GM20431 (cell line): ENCODE measurements around the gene NAPG.

Experiments
- in situ Hi-C: fragments of 300-500 bp; cut with MseI, MboI; formaldehyde crosslinking; loops from one replicate; pipeline ENCODE4 v1.15.0; 2020; ENCODE audit warnings: low sequenced_read_pairs; ENCODE audit not compliant: unreplicated experiment

The NAPG gene

DNA sequence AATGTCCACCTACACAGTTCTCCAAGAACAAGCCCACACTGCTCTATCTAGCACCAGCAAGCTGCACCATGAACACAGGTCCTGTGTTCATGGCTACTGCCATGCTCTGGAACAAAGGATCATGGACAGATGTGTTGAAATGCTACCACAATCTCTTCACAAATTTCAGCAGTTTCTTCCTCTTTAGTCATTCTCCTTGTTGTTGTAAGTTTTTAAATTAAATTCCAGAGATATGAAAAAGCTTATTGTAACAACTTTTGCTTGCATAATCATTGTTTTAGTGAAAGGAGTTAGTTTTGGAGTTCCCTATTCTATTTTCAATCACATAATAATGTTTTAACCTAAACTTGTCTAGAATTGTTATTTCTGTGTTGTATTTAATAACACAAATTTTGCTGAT is 17.2 kb upstream of the NAPG start:
- in situ Hi-C loops: no loop called here

DNA sequence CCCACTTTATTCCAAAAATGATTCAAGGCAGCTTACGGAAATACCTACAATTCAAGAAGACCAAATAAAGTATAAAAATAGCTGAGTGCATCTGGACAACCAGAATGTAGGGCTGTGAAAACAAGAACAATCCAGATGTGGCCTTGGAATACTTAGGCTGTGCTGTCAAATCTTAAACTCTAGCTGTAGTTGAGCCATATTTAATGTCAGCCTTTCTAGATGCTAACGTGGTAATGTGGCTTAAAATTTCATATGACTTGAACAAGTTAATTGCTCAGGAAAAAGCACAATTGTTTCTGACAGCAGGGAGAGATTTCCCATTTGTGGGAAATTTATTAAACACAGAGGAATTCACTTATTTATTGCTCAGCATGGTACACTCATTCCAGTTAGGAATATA is 14.6 kb upstream of the NAPG start:
- in situ Hi-C loops: loop anchor here (10.0 kb wide), 1 partner anchor 536 kb away; no protein-coding TSS in a partner anchor

DNA sequence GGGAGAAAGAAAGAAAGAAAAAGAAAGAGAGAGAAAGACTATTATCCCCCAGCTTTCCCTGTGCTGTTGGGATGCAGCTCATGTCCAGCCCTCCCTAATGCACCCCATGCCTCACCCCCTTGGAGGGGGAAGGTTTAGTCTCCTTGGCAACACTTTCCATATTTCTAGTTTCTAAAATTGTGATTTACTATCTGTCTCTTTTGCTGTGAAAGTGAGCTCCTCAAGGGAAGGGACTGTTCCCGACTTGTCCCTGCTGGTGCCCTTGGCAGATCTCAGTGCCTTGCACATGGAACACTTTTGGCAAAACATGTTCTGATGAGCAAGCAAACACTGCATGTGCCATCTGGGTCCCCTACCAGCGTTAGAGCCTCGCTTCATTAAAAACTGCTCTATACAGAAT is 11.7 kb upstream of the NAPG start:
- in situ Hi-C loops: loop anchor here (10.0 kb wide), 1 partner anchor 539 kb away; no protein-coding TSS in a partner anchor

DNA sequence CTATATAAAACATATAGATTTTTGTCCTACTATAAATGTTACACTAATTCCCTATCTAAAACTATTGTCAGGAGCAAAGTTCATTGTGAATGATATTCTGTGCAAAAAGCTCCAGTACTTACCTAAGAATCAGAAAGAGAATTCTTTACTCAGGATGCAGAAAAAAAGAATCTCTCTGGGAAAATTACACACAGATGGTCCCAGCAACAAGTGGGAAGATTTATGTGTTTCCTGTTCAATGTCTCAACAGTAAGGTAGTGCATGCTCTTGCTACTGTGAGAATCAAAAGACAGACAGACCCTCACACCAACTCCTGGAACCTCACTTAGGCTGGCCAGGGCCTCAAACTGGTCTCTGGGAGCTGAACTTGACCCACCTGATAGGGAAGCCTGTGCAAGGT is 11.2 kb upstream of the NAPG start:
- in situ Hi-C loops: loop anchor here (10.0 kb wide), 1 partner anchor 540 kb away; no protein-coding TSS in a partner anchor

DNA sequence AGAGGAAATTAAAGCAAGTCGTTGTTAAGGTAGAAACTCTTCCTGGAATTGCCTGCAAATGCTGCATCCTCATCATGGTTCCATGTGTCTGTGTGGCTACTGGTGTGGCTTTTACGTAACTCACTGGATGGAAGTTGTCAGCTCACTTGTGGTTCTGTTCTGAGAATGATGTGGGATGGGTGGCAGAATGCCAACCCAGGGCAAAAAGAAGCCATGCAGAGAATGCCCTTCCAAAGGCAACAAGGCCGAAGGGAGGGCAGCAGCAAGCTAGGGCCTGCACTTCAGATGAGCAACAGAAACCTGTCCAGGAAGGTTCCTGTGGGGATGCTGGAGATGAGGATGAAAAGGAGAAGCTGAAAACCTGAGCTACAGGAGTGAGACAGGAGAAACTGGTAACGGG is 10.4 kb upstream of the NAPG start:
- in situ Hi-C loops: loop anchor here (10.0 kb wide), 1 partner anchor 541 kb away; no protein-coding TSS in a partner anchor

DNA sequence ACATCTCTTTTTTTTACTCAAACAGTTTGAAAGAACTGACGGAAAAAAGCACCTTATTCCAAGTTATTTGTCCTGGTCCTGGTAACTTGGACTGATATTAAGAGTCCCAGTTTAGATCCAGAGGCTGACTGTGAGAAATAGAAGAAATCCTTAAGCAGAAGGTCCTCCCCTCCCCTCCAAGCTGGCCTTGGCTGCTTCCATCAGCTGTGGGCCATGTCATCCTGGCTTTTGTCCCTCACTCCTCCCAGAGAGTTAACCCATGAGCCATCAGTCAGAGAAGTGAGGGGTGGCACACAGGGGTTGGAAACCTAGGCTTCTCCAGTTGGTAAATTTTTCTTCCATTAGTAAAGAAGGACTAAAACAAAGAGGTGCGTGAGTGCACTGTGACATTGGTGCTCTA is 9.7 kb upstream of the NAPG start:
- in situ Hi-C loops: loop anchor here (10.0 kb wide), 1 partner anchor 541 kb away; no protein-coding TSS in a partner anchor

DNA sequence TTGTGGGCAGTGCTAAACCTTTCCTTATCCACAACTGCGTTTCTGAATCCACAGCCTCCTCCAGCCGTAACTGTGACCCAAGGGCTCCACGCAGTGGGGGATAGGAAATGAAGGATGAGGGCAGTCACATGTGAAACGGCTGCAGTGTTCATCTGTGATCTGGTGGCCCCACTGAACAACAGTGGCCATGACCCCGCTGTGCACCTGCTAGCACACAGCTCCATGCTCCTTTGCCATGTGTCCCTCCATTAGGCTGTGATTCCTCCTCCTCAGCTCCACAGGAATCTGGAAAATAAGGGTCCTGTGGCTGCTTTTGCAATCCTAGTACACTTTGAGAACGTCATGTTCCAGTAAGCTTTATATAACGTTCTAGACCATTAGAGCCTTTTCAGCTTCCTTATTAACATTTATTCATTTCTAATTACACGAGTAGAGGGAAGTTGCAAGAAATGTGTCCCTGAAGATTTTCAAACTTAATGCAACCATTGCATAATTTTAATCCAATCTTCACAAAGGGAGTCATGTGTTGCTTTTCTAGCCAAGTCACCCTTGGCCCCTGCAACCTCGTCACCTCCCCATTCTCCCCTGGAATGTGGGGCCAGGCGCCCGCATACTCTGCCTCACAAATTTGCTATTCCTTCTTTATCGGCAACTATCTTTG is 7.1 kb upstream of the NAPG start:
- in situ Hi-C loops: loop anchor here (10.0 kb wide), 1 partner anchor 544 kb away; no protein-coding TSS in a partner anchor

DNA sequence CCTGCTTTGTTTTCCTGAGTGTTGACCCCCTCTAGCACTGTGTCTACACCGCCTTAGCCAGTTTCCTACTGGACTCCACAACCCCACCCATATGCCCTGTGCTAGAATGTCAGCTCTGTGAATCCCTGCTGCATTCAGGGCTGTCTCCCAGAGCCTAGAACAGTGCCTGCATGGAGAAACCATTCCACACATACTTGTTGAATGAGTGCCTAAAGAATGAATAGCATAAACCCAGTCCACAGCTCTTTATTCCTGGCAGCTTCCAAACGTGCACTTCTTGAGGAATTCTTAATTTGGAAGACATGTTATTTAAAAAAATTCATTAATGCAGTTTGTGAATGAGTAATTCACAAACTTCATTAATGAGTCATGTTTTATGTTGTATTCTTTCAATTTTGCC is 6.5 kb upstream of the NAPG start:
- in situ Hi-C loops: loop anchor here (10.0 kb wide), 1 partner anchor 545 kb away; no protein-coding TSS in a partner anchor

DNA sequence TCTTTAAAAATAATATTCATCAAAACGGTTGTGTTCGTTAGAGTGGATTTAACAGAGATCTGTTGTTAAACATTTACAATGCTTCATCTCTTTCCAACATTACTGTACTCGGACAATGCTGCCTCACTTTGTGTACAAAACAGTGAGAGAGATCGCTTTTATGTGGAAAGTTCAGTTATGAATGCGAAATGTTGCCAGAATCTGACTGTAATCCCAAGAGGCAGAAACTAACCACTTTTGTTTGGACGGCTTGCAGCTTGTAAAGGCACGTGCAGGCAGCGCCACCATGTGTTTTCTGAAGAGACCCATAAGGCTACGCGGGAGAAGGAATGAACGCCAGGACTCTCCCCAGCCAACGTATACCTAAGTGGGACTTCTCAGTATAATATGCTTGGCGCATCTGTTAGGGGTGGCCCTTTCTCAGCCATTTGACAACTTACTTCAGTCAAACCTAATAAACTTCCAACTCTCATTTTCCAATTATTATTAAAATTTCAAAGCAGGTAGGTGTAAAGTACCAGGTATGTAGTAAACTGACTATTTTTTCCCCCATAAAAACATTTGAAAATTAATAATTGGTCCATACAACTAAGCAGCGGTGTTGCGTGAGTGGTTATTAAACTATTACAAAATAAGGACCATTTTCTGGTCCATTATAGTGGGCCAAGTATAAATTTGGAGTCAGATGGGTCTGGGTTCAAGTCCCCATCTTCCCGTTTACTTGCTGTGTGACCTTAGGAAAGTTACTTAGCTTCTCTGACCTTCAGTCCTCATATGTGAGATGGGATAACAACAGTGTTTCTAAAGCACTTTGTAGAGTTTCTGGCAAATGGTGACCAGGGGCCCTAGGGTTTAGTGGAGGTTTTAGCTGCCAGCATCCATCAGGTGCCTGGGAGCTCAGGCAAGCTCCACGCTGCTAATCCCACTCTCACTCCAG is 5.6 kb upstream of the NAPG start:
- in situ Hi-C loops: loop anchor here (10.0 kb wide), 1 partner anchor 545 kb away; no protein-coding TSS in a partner anchor

DNA sequence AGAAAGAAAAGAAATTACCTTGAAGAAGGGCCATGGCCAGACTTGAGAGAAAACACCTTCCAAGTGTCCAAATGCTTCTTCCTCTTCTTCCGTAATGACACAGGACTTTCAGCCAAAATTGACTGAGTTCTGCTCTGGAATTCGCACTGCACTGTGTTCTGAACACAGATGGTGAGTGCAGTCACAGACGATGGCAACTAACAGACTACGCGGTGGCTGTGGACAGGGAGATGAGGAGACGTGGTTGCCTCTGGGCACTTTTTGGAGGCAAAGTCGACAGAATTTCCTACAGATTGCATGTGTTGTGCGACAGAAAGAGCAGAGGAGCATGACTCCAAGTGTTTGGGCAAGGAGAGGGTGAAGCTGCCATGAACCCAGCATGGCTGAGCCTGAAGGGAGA is 4.3 kb upstream of the NAPG start:
- in situ Hi-C loops: no loop called here

DNA sequence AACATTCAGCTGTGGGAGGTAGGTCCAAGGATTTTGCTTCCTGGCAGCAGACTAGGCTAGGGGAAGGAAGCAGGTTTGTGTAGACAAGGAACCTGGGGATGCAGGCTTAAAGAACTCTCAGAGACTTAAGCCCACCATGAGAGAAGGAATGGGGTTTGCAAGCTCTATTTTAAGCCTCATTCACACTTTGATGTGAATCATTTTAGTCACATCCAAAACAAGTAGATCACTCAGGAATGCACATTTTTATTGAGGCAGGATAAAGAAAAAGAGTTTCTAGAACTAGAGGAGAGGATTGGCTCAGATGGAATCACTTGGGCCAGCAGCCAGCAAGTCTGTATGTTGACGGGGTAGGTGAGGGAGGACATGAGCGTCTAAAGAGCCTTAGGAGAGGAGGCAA is 3.3 kb upstream of the NAPG start:
- in situ Hi-C loops: no loop called here

DNA sequence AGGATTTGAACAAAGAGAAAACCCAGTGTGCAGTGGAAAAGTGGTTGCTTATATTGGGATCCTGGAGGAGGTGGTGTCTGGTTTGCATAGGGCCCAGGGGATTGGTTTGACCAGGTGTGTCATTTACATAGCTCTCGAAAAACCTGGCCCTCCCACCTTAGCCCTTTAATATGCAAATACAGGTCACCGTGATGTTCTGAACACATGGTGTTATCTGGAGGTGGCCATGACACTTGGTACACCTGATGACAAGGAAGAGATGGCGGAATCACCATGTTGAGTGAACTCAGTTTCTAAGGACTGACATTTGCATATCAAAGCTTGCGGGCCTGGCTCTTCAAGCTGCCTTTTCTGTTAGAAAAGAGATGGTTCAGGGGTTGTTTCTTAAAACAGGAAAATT is 2.3 kb upstream of the NAPG start:
- in situ Hi-C loops: no loop called here

DNA sequence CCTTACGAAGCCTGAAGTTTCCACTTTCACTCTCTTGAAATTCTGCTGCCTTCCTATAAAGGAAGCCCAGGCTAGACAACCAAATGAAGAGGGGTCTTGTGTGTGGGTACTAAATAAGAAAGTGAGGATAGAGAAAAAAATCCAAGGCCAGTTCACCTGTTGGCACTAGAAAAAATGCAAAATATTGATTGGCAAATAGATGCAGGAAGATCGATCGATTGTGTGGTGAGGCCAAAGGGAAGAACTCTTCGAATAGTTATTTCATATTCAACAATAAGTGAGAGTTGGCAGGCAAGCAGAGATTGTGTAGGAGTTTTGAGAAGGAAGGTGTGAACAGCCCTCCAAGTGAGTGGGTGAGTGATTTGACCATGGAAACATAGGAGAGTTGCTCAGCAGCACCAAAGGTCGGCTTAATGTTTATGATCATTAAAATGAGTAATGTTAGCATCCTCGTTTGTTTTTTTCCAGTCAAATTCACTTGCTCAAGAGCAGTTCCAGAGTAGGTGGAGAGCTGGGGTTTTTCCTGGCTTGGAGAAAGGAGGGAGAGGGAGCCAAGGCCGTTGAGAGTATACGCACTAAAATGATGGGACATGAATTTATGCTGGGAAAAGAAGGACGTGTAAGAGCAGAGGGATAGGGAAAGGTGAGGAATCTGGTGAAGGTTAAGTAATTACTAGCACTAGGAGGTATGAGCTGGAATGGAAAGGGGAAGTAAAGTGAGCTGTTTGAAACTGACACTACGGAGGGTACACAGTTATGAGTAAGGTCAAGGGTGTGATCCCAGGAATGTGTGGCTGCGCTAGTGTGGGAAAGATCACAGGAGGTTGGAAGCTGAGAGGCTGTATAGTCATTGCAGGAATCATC is 1.1 kb upstream of the NAPG start:
- in situ Hi-C loops: no loop called here

DNA sequence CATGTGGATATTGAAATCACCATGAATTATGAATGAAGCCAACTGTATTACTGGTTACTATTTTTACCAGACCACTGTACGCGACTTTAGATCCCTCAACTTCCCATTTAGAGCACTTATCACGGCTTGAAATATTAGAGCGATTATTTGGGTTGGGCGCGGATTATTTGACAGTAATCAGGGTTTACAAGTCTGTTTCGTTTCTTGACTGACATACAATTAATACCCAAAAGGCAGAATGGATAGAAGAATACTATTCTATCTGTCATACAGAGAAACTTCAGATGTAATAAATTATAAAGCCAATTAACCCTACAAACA is 496 bp upstream of the NAPG start:
- in situ Hi-C loops: no loop called here

DNA sequence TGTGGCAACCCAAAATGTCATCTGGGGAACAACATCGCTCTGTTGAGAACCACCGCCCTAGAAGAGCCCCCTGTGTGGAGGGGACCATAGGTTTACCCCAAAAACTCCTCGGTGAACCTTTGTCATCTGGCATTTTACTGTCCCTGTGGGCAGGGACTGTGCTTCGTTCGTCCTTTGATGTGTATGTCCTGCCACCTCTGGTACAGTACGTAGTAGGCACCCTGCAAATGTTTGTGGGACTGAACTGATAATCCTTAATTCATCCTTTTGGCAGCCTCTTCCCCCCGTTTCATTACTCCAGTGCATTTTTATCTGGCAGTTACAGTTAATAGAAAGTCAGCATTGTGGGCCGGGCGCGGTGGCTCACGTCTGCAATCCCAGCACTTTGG is 728 bp downstream of the NAPG start:
- in situ Hi-C loops: no loop called here

DNA sequence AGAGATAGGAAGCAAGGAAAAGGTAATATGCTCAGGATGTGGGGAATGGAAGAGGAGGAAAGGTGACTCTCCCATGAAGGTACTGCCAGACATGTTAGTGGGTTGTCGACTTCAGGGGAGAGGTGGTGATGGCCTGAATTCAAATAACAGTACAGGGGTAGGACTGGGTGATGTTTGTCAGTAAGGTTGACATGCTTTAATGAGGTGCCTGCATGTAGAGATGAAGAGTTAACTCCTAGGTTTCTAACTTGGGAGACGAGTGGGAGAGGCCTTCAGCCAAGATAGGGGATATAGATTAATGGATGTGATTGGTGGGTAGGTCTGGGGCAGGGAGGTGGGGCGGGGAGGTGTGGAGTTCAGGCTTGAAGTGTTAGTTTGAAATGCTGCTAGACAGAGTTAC is 2.6 kb downstream of the NAPG start:
- in situ Hi-C loops: no loop called here

DNA sequence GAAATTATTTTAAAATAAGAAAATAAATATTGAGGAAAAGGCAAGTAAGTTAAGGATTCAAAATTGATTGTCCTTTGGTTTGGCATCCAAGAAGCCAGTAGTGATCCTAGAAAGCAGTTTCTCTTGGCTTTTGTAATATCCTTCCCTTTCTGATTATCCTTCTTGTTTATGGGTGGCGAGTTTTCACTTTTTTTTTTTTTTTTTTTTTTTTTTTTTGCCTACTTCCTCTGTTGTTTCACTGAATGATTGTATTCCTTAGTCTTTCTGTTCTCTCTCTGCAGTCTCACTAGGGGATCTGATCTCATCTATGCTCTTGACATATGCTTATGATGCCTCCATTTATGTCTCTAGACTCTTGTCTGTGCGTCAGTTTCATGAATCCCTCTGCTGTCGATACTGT is 4.2 kb downstream of the NAPG start:
- in situ Hi-C loops: no loop called here

DNA sequence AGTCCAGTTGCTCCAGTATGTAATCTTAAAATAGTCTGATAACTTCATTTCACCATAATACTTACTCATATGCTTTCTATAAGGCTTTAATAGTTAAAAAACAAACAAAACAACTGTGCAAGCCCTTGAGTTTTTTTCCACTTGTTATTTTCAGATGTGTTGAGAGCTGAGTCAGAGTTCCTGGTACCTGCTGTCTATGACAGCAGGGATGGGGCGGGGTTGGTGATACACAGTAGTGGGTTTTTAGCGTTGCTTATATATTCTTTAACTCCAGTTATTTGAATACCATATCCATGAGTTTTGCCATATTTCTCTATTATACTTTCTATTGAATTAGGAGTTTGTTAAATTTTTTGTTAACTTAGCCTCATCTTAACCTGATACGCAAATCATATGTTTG is 5.0 kb downstream of the NAPG start:
- in situ Hi-C loops: no loop called here

DNA sequence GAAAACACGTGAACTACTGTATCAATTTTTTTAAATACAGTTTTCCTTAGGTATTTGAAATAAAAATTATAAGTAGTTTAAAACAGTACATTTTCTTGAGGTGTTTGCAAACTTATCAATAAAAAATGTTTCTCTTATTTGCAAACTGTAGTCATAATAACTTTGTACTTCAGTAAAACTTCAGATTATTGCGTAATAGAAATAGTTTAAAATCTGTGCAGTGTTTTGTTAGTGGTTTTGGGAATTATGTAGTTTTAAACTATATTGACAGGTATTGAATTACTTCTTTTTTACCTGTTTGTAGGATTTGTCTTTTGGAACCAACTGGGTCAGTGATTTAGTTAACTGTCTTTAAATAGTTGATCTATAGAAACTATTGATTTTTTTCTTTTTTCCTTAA is 7.3 kb downstream of the NAPG start:
- in situ Hi-C loops: no loop called here

DNA sequence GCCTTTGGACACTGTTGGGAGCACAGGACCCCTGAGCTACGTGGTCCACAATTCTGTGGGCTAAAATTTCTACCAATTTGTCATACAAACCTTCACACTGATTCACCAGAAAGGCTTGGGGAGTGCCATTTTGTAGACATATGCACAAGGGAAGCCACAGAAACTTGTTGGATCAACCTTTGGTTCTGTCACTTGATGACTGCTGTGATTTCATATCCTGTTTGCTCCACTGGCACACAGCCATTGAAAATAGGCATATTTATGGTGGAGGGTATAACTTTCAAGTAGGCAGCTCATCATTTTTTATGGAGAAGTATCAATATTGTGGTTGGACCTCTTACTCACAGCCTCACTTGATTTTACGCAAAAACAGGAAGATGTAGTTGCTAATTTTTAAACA is 10.5 kb downstream of the NAPG start:
- in situ Hi-C loops: no loop called here
